BLaER1 treated with 17β-estradiol and CSF1 and Interleukin-3, amounts not matched to agents 10 nM and 100 nM (cell line): ENCODE results near the gene MRPS35.

Experiments
- H3K27ac ChIP-seq, 11 experiments: shearing (Covaris generic); formaldehyde crosslinking; 2 replicates each; pipeline ENCODE4 v1.8.1; 2022
- H3K27me3 ChIP-seq, 11 experiments: shearing (Covaris generic); formaldehyde crosslinking; 2 replicates each; pipeline ENCODE4 v1.8.1; 2022
- H3K36me3 ChIP-seq, 11 experiments: shearing (Covaris generic); formaldehyde crosslinking; 2 replicates each; pipeline ENCODE4 v1.8.1; 2022
- H3K4me1 ChIP-seq, 10 experiments: shearing (Covaris generic); formaldehyde crosslinking; 2 replicates each; pipeline ENCODE4 v1.8.1; 2022
- H3K4me2 ChIP-seq, 11 experiments: shearing (Covaris generic); formaldehyde crosslinking; 2 replicates each; pipeline ENCODE4 v1.8.1; 2022
- H3K4me3 ChIP-seq, 10 experiments: shearing (Covaris generic); formaldehyde crosslinking; 2 replicates each; pipeline ENCODE4 v1.8.1; 2022
- H3K9ac ChIP-seq, 11 experiments: shearing (Covaris generic); formaldehyde crosslinking; 2 replicates each; pipeline ENCODE4 v1.8.1; 2022
- H3K9me3 ChIP-seq, 11 experiments: shearing (Covaris generic); formaldehyde crosslinking; replicated peaks in 1 of 11; 2 replicates each; pipeline ENCODE4 v1.8.1; 2022
- H4K20me1 ChIP-seq, 11 experiments: shearing (Covaris generic); formaldehyde crosslinking; 2 replicates each; pipeline ENCODE4 v1.8.1; 2022
- Cebpa-rat ChIP-seq, 11 experiments: shearing (Covaris generic); IDR thresholded peaks; 2 replicates each; pipeline ENCODE4 v1.8.1; 2022

Gene MRPS35

GRCh38 chr12:27779416-27779919 lies 68.8 kb downstream of the MRPS35 start:
- Histone ChIP-seq H3K4me1 (peaks cover 17 to 36% (median 30%) of the 10 kb centered on the region in 10 experiments), H3K4me3 (peak overlapping the region; percentile 67 to 90 (median 84)), H3K9me3 (peaks cover 0 to 5% (median 0%) of the 10 kb centered on the region in 11 experiments; a peak in 2 of 22 replicates), H3K27ac (peak overlapping the region; percentile 76 to 98 (median 95)), H3K36me3 (peaks cover 0 to 33% (median 22%) of the 10 kb centered on the region in 11 experiments; a peak in 13 of 22 replicates), H3K4me2 (peak overlapping the region; percentile 96 to 100 (median 98)), H3K27me3 (no peaks in the 10 kb centered on the region), H3K9ac (peak overlapping the region; percentile 83 to 97 (median 94)), H4K20me1 (peaks cover 0 to 11% (median 0%) of the 10 kb centered on the region in 11 experiments; a peak in 4 of 22 replicates)
- TF ChIP-seq Cebpa-rat (IDR thresholded peaks at IDR 0.05): no peak

DNA sequence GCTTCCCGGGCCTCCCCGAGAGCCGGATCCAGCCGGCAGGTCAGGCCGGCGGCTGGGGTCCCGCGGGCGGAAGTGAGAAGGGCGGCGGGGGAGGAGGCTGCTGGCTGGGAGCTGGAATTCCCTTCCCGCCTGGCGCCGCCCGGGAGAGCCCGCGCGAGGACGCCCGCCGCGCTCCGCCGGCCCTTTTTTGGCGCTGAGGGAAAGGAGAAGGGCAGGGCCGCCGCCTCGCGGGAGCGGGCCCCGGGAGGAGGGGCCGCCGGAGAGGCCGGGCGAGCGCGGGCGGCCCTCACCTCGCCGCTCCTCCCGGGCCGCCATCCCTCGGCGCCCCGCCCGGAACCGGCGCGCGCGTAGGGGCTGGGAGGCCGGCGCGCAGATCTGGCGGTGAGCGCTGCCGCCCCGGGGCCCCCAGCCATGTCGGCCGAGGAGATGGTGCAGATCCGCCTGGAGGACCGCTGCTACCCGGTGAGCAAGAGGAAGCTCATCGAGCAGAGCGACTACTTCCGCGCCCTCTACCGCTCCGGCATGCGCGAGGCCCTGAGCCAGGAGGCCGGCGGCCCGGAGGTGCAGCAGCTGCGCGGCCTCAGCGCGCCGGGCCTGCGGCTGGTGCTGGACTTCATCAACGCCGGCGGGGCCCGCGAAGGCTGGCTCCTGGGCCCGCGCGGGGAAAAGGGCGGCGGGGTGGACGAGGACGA lies 69.4 kb downstream of the MRPS35 start, which contains the start of the genes KLHL42 and MANSC4:
KLHL42 (plus strand) TSS at position 314 of the 692 bp plus-strand sequence; CDS start at position 412, 98 bp downstream.
MANSC4 (minus strand) TSS at position 317 of the 692 bp plus-strand sequence. CDS start 8,960 bp downstream, outside the sequence.
- Histone ChIP-seq H3K27me3 (no peaks in the 10 kb centered on the region), H3K9me3 (peaks cover 0 to 5% (median 0%) of the 10 kb centered on the region in 11 experiments; a peak in 2 of 22 replicates), H3K36me3 (peaks cover 0 to 39% (median 25%) of the 10 kb centered on the region in 11 experiments; a peak in 15 of 22 replicates), H3K4me3 (peak within 1 kb of the TSS; percentile 67 to 90 (median 84)), H3K27ac (peak within 1 kb of the TSS; percentile 76 to 98 (median 95)), H3K4me2 (peak within 1 kb of the TSS; percentile 96 to 100 (median 98)), H3K9ac (peak within 1 kb of the TSS; percentile 83 to 97 (median 94)), H3K4me1 (peaks cover 17 to 37% (median 30%) of the 10 kb centered on the region in 10 experiments), H4K20me1 (peaks cover 0 to 17% (median 0%) of the 10 kb centered on the region in 11 experiments; a peak in 5 of 22 replicates)
- TF ChIP-seq Cebpa-rat (IDR thresholded peaks at IDR 0.05): no peak

GRCh38 chr12:27780612-27781408 lies 70.2 kb downstream of the MRPS35 start:
- H3K4me2 ChIP-seq: peak overlapping the region; percentile 96 to 100 (median 98)
- peaks cover 0 to 46% (median 30%) of the 10 kb centered on the region in 11 experiments; a peak in 15 of 22 replicates for H3K36me3 ChIP-seq
- H3K27me3 ChIP-seq: no peaks in the 10 kb centered on the region
- peaks cover 22 to 44% (median 31%) of the 10 kb centered on the region in 10 experiments for H3K4me1 ChIP-seq
- peak overlapping the region; percentile 83 to 97 (median 94) for H3K9ac ChIP-seq
- peak overlapping the region; percentile 76 to 98 (median 95) for H3K27ac ChIP-seq
- peak overlapping the region; percentile 67 to 90 (median 84) for H3K4me3 ChIP-seq
- H4K20me1 ChIP-seq: peaks cover 0 to 22% (median 0%) of the 10 kb centered on the region in 11 experiments; a peak in 5 of 22 replicates
- peaks cover 0 to 5% (median 0%) of the 10 kb centered on the region in 11 experiments; a peak in 2 of 22 replicates for H3K9me3 ChIP-seq
- TF ChIP-seq Cebpa-rat (IDR thresholded peaks at IDR 0.05): no peak

GRCh38 chr12:27781680-27782079 lies 71.0 kb downstream of the MRPS35 start:
- Histone ChIP-seq H3K4me2 (peak overlapping the region; percentile 96 to 100 (median 98)), H3K4me1 (peaks cover 28 to 51% (median 34%) of the 10 kb centered on the region in 10 experiments), H3K9ac (peak overlapping the region in 4 of 11 experiments; percentile 94 to 97 (median 96); a peak in 2 of 22 replicates), H3K27me3 (no peaks in the 10 kb centered on the region), H3K4me3 (peak overlapping the region in 7 of 10 experiments; percentile 75 to 90 (median 85); a peak in 11 of 20 replicates), H4K20me1 (peaks cover 0 to 29% (median 0%) of the 10 kb centered on the region in 11 experiments; a peak in 6 of 22 replicates), H3K9me3 (peaks cover 0 to 5% (median 0%) of the 10 kb centered on the region in 11 experiments; a peak in 2 of 22 replicates), H3K27ac (no peak overlapping the region), H3K36me3 (peaks cover 0 to 55% (median 32%) of the 10 kb centered on the region in 11 experiments; a peak in 15 of 22 replicates)
- no peak for TF ChIP-seq Cebpa-rat (IDR thresholded peaks at IDR 0.05)

DNA sequence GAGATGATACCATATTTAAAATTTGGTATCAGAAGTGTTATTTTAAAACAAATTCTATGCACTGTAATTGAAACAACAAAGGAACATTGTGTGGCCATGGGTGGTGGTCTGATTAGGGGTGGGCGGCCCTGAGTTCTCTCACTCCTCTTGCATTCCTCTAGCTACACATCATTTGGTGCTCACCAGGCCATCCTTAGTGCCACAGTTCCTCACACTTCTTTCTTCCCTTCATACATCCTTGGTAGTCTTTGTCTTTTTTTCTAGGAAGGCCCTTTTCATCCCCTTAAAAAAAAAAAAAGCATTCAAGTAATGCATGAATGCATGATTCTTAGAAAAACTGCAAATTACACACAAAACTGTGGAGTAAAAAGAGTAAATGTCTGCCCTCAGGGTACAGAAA lies 71.8 kb downstream of the MRPS35 start:
- H3K4me2 ChIP-seq: peak overlapping the region in 10 of 11 experiments; percentile 96 to 100 (median 98); a peak in 18 of 22 replicates
- no peak overlapping the region; a peak in 1 of 20 replicates for H3K4me3 ChIP-seq
- H3K27me3 ChIP-seq: no peaks in the 10 kb centered on the region
- peaks cover 0 to 63% (median 32%) of the 10 kb centered on the region in 11 experiments; a peak in 15 of 22 replicates for H3K36me3 ChIP-seq
- H3K9me3 ChIP-seq: peaks cover 0 to 5% (median 0%) of the 10 kb centered on the region in 11 experiments; a peak in 2 of 22 replicates
- H4K20me1 ChIP-seq: peaks cover 0 to 37% (median 0%) of the 10 kb centered on the region in 11 experiments; a peak in 8 of 22 replicates
- no peak overlapping the region for H3K9ac ChIP-seq
- no peak for TF ChIP-seq Cebpa-rat (IDR thresholded peaks at IDR 0.05)
- peaks cover 28 to 51% (median 34%) of the 10 kb centered on the region in 10 experiments for H3K4me1 ChIP-seq
- no peak overlapping the region for H3K27ac ChIP-seq

- no peaks in the 10 kb centered on the region for H3K27me3 ChIP-seq
- 0 out of 22 replicates have a peak, but pooled peaks of 1 of the 11 experiments have one; percentile 26 for TF ChIP-seq Cebpa-rat (IDR thresholded peaks at IDR 0.05)
- peaks cover 9 to 99% (median 65%) of the 10 kb centered on the region in 11 experiments; a peak in 21 of 22 replicates for H3K36me3 ChIP-seq
- H3K4me2 ChIP-seq: peak overlapping the region in 2 of 11 experiments; percentile 13 to 31; a peak in 2 of 22 replicates
- no peak overlapping the region for H3K4me3 ChIP-seq
- peaks cover 15 to 37% (median 21%) of the 10 kb centered on the region in 10 experiments for H3K4me1 ChIP-seq
- peaks cover 0 to 5% (median 0%) of the 10 kb centered on the region in 11 experiments; a peak in 2 of 22 replicates for H3K9me3 ChIP-seq
- no peak overlapping the region for H3K27ac ChIP-seq
- no peak overlapping the region for H3K9ac ChIP-seq
- H4K20me1 ChIP-seq: peaks cover 0 to 72% (median 8%) of the 10 kb centered on the region in 11 experiments; a peak in 11 of 22 replicates
Measured at GRCh38 chr12:27785882-27786570, 75.4 kb downstream of the MRPS35 start.

- Histone ChIP-seq H3K9me3 (peaks cover 0 to 5% (median 0%) of the 10 kb centered on the region in 11 experiments; a peak in 2 of 22 replicates), H3K4me1 (peaks cover 0 to 21% (median 6%) of the 10 kb centered on the region in 10 experiments; a peak in 15 of 20 replicates), H3K27ac (no peak overlapping the region), H3K4me2 (no peak overlapping the region), H3K27me3 (no peaks in the 10 kb centered on the region), H3K36me3 (peaks cover 24 to 100% (median 72%) of the 10 kb centered on the region in 11 experiments), H3K9ac (no peak overlapping the region), H4K20me1 (peaks cover 0 to 72% (median 8%) of the 10 kb centered on the region in 11 experiments; a peak in 11 of 22 replicates), H3K4me3 (no peak overlapping the region)
- TF ChIP-seq Cebpa-rat (IDR thresholded peaks at IDR 0.05): no peak
Measured at GRCh38 chr12:27787559-27787958, 76.9 kb downstream of the MRPS35 start.
